Measurements from ENCODE around the gene TRMT6.

The TRMT6 gene, protein sequence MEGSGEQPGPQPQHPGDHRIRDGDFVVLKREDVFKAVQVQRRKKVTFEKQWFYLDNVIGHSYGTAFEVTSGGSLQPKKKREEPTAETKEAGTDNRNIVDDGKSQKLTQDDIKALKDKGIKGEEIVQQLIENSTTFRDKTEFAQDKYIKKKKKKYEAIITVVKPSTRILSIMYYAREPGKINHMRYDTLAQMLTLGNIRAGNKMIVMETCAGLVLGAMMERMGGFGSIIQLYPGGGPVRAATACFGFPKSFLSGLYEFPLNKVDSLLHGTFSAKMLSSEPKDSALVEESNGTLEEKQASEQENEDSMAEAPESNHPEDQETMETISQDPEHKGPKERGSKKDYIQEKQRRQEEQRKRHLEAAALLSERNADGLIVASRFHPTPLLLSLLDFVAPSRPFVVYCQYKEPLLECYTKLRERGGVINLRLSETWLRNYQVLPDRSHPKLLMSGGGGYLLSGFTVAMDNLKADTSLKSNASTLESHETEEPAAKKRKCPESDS

DNA sequence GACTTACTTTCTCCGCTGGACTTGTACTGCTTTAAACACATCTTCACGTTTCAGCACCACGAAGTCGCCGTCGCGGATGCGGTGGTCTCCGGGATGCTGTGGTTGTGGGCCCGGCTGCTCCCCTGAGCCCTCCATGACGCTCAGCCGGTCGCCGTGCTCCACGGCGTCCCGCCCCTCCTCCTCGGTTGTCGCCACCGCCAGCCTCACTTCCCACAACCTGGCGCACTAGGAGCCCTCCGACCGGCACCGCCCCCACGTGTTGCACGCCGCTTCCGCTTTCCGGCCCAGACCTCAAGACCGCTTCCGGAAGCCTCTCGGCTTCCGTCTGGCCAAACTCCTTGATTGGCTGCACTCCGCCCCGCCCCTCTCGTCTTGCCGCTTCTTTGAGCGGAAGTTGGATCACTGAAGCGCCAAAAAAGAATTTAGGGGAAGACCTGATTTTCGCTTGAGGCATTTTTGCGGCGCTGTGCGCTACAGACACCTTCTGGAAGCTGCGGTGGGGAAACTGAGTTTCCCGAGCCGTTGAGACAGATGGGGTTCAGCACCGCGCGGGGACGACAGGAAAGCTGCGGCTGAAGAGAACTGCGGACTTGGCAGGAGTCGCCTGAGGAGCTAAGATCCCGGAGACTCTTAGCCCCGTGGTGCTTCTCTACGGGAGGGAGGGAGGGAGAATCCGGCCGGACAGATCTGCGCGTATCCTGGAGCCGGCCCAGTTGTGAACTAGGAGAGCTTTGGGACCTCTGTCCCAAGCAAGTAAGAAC, at the start of gene TRMT6, which contains the start of gene MCM8:
TRMT6 (minus strand) TSS at position 263 of the 761 bp plus-strand sequence; CDS start at position 135, 128 bp downstream.
MCM8 (plus strand) TSS at position 382 of the 761 bp plus-strand sequence. CDS start 1,364 bp downstream, outside the sequence.
- peak; percentile 94 for DNase-seq (ENCODE audit: low spot score)

DNA sequence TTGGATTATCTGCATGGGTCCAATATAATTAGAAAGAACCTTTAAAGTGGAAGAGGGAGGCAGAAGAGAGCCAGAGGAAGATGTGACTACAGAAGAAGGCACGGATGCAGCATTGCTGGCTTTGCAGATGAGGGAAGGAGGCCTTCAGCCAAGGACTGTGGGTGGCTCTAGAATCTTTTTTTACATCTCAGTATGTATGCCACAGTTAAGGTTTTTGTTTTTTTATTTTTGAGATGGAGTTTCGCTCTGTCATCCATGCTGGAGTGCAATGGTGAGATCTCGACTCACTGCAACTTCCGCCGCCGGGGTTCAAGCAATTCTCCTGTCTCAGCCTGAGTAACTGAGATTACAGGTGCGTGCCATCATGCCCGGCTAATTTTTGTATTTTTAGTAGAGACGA, 49.5 kb upstream of the TRMT6 start:
- no peak for DNase-seq (ENCODE audit: low spot score)

DNA sequence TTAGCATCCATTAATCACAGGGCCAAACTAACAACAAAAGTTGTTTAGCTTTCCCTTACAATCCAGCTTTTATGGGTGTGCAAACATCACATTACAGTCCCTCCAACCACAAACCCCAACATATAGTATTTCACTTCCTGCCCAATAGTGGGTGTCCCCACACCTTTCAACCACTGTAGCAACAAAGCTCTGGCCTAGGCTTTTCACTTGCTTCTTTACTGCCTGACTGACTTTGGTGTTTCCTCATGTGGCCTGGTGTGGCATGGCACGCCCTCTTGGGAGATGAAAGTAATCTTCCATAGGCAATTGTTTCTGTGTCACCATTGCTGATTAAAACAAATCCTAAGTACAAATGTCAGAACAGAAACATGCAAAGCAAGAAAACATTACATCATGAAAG, 46.4 kb upstream of the TRMT6 start:
- DNase-seq (ENCODE audit: low spot score) = peak; percentile 58

DNA sequence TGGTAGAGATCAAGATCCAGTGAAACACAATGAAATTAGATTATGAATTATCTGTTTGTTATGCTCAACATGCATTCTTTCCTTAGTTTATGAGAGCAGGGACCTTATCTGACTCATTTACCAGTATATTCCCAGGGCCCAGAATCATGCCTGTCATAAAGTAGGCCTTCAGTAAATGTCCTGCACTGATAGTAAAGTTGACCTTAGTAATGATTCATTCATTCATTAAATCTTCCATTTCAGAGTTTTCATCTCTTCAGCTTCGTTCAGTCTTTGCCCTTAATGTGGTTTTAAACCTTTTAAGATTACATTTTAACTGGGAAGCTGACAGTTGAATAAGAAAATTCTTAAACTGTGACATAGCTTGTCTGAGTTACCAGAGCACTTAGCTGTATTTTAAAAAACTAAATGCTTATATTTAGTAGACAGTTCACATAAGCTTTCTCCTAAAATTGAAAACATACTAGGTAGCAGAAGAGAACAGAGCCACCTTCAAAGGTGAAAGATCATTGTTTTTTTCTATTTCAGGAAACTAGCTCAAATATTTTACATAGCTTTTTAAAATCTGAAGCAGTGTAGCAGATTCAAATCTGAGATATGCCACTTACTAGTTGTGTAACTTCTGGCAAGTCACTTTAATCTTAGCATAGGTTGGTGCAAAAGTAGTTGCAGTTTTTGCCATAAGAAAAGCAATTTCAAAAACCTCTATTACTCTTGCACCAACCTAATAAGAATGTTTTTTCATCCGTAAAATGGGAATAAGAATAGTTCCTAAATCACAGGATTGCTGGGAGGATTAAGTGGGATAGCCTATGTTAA, 41.5 kb upstream of the TRMT6 start:
- no peak for DNase-seq (ENCODE audit: low spot score)

DNA sequence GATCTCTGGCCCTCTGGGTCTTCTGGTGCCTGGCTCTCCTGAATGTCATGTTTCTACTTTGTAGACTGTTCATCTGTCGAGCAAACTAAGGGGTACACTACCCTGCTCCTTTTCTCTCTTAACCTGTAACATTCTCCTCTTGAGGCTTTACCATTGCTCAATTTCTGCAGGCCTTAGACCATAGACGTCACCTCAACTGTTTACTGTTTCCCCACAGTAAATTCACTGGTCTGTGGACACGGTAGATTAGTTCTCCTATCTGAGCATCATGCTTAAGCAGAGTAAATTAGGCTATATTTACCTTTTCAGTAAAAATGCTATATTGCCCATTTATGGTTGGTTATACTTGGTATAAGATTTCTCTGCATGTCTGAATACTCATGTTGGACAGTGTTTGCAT, 40.6 kb upstream of the TRMT6 start:
- no peak for DNase-seq (ENCODE audit: low spot score)

DNA sequence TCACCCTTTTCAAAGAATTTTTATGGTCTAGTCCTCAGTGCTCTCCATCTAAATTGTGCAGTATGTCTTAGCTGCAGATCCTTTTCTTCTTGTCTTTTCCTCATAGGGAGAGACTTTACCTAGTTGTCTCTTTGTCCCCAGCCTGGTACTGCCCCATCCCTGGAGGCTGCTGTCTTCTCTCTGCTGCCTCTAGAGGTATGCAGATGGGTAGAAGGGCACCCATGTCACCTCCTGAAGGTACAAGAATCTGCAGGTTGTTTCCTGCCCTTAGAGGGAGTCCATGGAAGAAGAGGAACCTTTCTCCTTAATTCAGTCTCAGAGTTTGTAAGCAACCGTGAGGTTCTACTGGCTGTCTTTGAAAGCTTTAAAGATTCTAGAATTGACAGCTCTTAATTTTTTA, 39.2 kb upstream of the TRMT6 start:
- DNase-seq (ENCODE audit: low spot score) = no peak

DNA sequence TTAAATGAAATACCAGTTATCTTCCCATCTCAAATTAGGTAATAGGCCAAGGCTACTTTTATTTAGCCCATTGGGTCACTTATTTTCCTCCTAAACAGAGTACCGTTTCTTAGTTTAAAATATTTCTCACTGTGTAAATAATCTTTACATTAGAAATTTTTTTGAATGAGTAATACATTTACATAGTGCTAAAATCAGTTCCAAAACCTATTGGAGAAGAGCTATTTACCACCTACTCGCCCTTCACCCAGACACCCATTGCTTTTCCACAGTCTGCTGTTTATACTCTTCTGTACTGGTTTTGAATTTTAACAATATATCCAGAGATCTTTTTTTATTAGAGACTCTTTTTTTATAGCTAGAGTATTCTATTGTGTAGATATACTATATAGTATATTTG, 37.0 kb upstream of the TRMT6 start:
- DNase-seq (ENCODE audit: low spot score) = no peak

DNA sequence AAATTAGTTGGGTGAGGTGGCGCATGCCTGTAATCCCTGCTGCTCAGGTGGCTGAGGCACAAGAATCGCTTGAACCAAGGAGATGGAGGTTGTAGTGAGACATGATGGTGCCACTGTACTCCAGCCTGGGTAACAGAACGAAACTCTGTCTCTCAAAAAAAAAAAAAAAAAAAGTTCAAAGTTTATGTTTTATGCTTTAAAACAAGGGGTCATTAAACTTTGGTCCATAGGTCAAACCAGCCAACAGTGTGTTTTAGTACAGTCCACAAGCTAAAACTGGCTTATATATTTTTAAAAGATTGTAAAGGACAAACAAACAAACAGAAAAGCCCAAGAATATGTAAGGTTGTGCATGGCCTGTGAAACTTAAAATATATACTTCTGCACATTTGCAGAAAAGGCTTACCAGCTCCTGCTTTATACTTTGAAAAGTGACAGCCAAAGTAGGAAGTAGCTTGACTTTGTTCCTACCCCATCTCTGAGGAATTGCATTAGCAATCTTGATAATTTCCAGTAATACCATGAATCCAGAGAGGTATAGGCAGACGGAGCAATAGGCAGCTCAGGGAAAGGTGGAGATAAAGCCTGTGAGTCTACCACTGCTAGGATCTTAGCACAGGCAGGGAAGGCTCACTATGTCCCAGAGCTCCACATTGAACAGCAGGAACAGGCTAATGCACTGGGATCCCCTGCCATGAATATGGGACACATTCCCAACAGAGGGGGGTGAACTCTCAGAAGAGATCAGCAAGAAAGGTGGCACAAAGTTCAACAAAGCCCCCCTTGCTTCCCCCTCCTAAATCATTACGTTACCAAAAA, 30.6 kb upstream of the TRMT6 start:
- DNase-seq (ENCODE audit: low spot score) = no peak

DNA sequence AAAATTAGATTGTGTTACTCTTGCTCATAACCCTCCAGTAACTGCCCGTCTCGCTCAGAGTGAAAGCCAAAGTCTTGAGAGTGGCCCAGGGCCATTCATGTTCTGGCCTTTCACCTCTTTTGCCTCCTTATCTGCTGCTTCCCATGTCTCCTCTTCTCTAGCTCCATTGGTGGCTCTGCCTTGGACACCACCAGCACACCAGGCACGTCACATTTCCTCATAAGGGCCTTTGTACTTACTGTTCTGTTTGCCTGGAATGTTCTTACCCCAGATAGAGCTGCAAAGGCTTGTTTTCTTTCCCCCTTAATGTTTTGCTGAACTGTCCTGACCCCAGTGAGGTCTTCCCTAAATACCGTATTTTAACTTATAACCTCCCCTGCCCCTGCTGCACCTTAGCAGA, 29.5 kb upstream of the TRMT6 start:
- DNase-seq (ENCODE audit: low spot score) = no peak

DNA sequence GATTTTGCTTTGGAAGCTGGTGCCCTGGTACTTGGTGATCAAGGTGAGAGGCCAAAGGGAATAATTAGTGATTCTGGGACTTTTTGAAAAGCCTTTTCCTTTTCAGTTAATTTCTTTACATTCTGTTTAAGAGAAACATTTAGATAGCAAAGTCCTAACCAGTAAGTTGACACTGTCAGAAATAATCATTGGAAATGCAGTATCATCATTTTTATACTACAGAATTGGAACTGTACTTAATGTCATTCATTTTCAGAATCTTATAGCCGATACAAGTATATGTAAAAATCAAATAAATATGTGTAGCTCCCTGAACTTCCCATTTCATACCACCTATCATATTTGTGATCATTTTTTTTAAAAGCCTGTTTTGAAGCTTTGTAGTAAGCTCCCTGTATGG, 27.6 kb upstream of the TRMT6 start:
- no peak for DNase-seq (ENCODE audit: low spot score)

DNA sequence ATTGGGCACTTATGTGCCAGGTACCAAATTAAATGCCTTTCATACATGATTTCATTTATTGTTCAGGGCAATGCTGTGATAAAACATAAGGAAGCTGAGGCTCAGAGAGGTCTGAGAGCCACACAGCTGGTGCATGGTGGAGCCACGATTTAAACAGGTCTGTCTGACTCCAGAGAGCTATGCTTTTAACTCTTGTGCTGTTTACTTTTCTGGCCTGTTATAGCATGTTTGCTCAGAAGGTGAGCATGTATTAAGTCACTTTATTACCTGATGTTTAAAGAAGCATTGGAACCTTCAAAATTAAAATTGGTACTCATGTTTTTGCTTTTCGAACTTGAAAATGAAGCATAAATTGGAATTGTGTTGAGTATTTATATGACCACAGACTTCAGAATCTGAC, 26.9 kb upstream of the TRMT6 start:
- no peak for DNase-seq (ENCODE audit: low spot score)

DNA sequence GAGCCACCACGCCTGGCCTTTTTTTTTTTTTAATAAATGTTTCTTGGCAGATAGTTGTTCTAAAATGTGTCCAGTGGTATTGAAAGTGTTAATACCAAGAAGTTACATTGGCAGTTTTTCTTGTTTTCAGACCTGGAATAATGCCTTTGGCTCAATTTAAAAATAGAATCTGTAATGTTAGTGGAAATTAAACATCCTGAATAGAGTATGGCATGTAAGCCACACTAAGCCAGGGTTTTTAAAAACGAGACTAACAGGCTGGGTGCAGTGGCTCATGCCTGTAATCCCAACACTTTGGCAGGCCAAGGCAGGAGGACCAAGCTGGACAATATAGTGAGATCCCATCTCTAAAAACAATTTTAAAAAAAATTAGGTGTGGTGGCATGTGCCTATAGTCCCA, 25.4 kb upstream of the TRMT6 start:
- DNase-seq (ENCODE audit: low spot score) = no peak

DNA sequence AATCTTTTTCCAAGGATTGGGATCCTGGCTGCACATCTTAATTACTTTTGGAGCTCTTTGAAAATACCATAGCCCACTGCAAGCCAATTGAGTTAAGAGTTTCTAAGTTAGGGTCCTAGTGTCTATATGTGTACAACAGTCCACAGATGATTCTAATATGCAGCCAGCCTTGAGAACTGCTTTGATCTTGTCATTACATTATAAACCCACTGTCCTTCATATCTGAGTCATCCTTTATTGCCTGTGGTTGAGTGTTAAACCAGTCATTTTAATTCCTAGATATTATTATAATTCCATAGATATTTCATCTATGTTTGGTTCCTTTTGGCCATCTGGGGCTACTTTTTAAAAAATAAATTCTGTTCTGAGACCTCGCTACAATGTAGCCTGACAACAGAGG, 24.2 kb upstream of the TRMT6 start:
- DNase-seq (ENCODE audit: low spot score) = no peak

DNA sequence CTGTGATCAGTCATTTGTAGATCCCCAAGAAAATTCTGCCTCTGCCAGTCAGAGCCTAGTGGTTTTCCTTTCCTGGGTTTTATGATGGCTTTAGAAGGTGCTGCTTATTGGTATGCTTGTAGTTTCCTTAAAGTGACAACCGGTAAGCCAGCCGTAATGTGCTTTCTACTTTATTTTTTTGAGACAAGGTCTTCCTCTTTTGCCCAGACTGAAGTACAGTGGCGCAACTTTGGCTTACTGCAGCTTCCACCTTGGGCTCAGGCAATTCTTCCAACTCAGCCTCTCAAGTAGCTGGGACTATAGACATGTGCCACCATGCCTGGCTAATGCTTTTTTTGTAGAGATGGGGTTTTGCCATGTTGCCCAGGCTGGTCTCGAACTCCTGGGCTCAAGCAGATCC, 23.6 kb upstream of the TRMT6 start:
- DNase-seq (ENCODE audit: low spot score) = no peak

DNA sequence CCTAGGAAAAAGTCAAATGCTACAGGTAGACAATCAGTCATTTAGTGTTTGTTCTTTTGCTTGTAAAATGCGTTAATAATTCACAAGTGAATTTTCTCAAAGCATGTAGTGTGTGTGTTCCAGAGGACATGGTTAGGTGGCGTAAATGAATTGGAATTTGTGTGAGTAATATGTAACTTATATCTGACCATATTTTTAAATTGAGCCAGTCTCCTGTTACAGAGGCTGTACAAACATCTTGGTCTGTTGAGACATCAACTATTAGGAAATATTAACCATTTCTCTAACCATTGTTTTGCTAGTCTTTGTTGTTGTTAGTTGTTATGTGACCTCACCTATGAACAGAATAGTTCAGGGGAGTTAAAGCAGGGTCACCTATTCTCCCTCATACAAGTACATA, 22.8 kb upstream of the TRMT6 start:
- DNase-seq (ENCODE audit: low spot score) = peak; percentile 26

DNA sequence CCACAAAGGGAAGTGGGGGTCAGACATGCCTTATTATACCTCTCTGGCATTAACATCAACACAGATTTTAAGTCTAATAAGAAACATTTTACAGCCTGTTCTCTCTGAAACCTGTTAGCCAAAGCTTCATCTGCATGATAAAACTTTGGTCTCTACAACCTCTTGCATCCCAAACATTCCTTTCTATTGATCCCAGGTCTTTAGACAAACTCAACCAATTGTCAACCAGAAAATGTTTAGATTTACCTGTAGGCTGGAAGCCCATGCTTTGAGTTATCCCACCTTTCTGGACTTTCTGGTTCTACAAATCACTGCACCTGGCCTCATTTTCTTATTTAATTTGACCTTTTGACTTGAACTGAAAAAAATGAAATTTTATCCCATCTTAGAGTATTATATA, 20.9 kb upstream of the TRMT6 start:
- DNase-seq (ENCODE audit: low spot score) = no peak

DNA sequence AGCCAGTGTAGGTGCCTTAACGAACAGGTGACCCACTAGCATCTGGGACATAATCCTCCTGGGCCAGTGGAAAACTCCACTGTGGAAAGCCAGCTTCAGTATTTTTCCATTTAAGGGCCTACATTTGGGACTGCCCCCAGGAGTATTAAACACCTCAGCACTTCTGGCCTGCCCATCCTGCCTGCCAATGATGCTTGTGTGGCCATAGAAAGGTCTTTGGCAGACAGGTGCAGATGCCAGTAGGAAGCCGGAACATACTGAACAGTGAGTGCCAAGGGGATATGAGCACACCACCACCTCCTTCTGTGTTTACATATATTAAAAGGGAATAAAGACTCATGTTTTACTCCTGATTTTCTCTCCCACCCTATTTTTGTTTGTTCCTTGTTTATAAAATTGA, 20.0 kb upstream of the TRMT6 start:
- DNase-seq (ENCODE audit: low spot score) = no peak

DNA sequence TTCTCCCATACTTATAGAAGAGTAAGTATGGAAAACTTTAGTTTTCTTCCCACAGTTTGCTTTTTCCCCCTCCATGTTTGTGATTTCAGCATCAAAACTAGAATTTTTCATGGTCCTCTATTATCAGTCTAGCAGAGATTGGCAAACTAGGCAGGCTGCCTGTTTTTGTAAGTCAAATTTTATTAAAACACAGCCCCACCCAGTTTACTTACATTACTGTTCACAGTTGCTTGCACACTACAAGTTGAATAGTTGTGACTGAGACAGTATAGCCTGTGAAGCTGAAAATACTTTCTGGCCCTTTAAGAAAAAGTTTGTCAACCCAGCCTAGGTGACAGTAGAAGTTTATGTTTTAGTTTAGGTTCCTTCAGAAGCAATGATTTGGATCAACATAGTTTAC, 19.6 kb upstream of the TRMT6 start:
- no peak for DNase-seq (ENCODE audit: low spot score)

DNA sequence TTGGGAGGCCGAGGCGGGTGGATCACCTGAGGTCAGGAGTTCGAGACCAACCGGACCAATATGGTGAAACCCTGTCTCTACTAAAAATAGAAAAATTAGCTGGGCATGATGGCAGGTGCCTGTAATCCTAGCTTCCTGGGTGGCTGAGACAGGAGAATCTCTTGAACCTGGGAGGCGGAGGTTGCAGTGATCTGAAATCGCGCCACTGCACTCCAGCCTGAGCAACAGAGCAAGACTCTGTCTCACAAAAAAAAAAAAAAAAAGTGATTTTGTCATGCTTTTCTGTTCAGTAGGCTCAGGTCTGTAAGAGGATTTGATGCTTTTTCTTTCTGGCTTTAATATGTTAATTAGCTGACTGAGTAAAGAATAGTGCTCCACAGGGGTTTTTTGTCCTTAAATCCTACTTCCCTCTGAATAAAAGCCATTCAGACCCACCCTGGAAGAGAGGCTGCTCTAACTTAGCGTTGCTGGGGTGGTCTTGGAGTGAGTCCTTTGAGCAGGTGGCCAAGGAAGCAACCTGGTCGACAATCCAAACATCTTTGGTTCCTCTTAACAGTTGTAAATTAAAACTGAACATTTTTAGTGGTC, 19.1 kb upstream of the TRMT6 start:
- DNase-seq (ENCODE audit: low spot score) = no peak

DNA sequence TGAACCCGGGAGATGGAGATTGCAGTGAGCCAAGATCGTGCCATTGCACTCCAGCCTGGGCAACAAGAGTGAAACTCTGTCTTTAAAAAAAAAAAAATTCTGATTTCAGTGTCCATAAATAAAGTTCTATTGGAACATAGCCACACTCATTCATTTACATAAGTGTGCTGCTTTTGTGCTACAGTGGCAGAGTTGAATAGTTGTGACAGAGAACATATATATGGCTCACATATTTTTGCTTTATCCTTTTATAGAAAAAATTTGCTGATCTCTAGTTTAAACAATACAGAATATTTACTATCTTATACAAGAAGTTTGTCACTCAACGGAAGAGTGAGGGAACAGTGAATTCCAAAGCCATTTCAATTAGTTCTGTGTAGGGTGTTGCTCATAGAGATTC, 18.1 kb upstream of the TRMT6 start:
- DNase-seq (ENCODE audit: low spot score) = no peak

DNA sequence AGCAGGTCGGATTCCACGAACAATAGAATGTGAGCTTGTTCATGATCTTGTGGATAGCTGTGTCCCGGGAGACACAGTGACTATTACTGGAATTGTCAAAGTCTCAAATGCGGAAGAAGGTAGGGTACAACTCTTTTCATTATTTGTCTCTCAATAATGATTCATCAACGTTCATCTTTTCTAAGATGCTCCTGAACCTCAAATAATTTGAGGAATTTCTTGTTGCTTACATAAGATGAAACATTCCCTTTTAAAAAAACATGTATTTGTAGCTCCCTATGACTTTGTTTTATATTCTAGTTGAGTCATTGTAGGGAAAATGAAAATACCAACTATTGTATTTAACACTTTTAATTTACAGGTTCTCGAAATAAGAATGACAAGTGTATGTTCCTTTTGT, 17.1 kb upstream of the TRMT6 start:
- no peak for DNase-seq (ENCODE audit: low spot score)

Data from HuH-7 (cell line).